ENCODE results near the gene RC3H1.
"Not testable (repeated sequence)": the region's sequence is repeated elsewhere in the genome, so short reads cannot be mapped to it uniquely, and the experiment has no call there.

The RC3H1 gene

DNA sequence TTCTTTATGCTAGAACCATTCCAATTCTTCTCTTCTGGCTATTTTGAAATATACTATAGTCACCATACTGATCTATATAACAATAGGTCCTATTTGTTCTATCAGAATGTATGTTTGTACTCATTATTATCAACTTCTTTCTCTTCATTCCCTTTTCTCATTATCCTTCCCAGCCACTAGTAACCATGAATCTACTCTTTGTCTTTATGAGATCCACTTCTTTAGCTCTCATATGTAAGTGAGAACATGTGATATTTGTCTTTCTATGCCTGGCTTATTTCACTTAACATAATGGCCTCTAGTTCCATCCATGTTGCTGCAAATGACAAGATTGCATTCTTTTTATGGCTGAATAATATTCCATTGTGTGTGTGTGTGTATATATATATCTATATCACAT lies 31.7 kb upstream of the RC3H1 start:
- no peak for DNase-seq (ENCODE audit: extremely low spot score)
- TF ChIP-seq, protein P1, sequence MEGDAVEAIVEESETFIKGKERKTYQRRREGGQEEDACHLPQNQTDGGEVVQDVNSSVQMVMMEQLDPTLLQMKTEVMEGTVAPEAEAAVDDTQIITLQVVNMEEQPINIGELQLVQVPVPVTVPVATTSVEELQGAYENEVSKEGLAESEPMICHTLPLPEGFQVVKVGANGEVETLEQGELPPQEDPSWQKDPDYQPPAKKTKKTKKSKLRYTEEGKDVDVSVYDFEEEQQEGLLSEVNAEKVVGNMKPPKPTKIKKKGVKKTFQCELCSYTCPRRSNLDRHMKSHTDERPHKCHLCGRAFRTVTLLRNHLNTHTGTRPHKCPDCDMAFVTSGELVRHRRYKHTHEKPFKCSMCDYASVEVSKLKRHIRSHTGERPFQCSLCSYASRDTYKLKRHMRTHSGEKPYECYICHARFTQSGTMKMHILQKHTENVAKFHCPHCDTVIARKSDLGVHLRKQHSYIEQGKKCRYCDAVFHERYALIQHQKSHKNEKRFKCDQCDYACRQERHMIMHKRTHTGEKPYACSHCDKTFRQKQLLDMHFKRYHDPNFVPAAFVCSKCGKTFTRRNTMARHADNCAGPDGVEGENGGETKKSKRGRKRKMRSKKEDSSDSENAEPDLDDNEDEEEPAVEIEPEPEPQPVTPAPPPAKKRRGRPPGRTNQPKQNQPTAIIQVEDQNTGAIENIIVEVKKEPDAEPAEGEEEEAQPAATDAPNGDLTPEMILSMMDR (IDR thresholded peaks at IDR 0.05; ENCODE audit: control extremely low read depth, extremely low read depth, low read depth, missing control alignments): no peak
- ChIA-PET POLR2A (no interaction called here), CTCF (interaction anchor here (1.0 to 1.7 kb wide), 3 partner anchors 11 to 22 kb away, joined by 3 to 5 read pairs (median 3); no protein-coding TSS in a partner anchor)

DNA sequence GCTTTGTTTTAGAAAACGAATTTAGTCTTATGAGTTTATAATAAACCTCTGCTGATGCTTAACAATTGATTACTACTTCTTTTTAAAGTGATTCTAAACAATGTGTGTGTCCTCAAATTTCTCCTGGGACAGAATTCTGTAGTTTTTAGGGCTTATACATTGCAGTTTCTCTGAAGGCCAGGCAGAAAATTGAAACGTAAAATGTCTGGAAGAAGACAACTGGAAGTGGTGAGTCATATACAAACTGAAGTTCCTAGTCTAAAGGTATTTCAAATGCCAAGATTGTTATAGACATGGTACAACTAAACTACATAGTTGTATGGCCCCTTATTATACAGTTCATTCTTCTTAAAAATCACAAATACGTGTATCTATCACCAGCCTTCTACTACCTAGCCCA lies 30.5 kb upstream of the RC3H1 start:
- CTCF ChIA-PET: no interaction called here
- DNase-seq (ENCODE audit: extremely low spot score): no peak
- POLR2A ChIA-PET: no interaction called here
- TF ChIP-seq, protein P1 (IDR thresholded peaks at IDR 0.05; ENCODE audit: control extremely low read depth, extremely low read depth, low read depth, missing control alignments): no peak

- ChIA-PET POLR2A (no interaction called here), CTCF (interaction anchor here (1.2 kb wide), 1 partner anchor 63 kb away, joined by 3 read pairs; no protein-coding TSS in a partner anchor)
- TF ChIP-seq, protein P1 (IDR thresholded peaks at IDR 0.05; ENCODE audit: control extremely low read depth, extremely low read depth, low read depth, missing control alignments): no peak
- no peak for DNase-seq (ENCODE audit: extremely low spot score)
These were observed 29.8 kb upstream of the RC3H1 start for GRCh38 chr1:174051956-174052355.

GRCh38 chr1:174049514-174049913 lies 27.4 kb upstream of the RC3H1 start:
- ChIA-PET POLR2A (no interaction called here), CTCF (interaction anchor here (1.9 kb wide), 1 partner anchor 11 kb away, joined by 5 read pairs; no protein-coding TSS in a partner anchor)
- TF ChIP-seq, protein P1 (IDR thresholded peaks at IDR 0.05; ENCODE audit: control extremely low read depth, extremely low read depth, low read depth, missing control alignments): no peak
- DNase-seq (ENCODE audit: extremely low spot score): no peak

GRCh38 chr1:174044418-174045222 lies 22.5 kb upstream of the RC3H1 start:
- ChIA-PET CTCF (interaction anchor here (1.0 to 1.6 kb wide), 5 partner anchors 8 to 21 kb away, joined by 3 to 4 read pairs (median 3); no protein-coding TSS in a partner anchor), POLR2A (no interaction called here)
- no peak for DNase-seq (ENCODE audit: extremely low spot score)
- TF ChIP-seq, protein P1 (IDR thresholded peaks at IDR 0.05; ENCODE audit: control extremely low read depth, extremely low read depth, low read depth, missing control alignments): no peak

GRCh38 chr1:174042509-174042908 lies 20.4 kb upstream of the RC3H1 start:
- POLR2A ChIA-PET; DNase-seq (ENCODE audit: extremely low spot score): not testable (repeated sequence)

DNA sequence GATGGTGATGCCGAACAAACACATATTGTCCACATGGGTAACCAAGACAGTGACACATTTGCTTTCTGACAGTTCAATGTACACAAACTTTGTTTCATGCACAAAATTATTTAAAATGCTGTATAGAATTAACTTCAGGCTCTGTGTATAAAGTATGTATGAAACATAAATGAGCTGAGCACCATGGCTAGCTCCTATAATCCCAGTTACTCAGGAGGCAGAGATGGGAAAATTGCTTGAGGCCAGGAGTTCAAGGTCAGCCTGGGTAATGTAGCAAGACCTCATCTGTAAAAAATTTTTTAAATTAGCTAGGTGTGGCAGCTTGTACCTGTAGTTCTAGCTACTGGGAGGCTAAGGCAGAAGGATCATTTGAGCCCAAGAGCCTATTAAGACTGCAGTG lies 19.2 kb upstream of the RC3H1 start:
- TF ChIP-seq, protein P1 (IDR thresholded peaks at IDR 0.05; ENCODE audit: control extremely low read depth, extremely low read depth, low read depth, missing control alignments): no peak
- ChIA-PET CTCF (interaction anchor here (0.8 to 1.6 kb wide), 2 partner anchors 10 to 23 kb away, joined by 4 read pairs; no protein-coding TSS in a partner anchor), POLR2A (no interaction called here)
- no peak for DNase-seq (ENCODE audit: extremely low spot score)

More at GRCh38 chr1:174042509-174042908, 20.4 kb upstream of the RC3H1 start:
- CTCF ChIA-PET: not testable (repeated sequence)

Data from GM10248 (cell line).